Measurements from ENCODE around the gene PHEX. TPM values are rescaled to one million over a fixed set of nuclear protein-coding genes. Genes with fewer than 3 reads are reported as not detected.

The PHEX gene
- 1.4 TPM for total RNA-seq

GRCh38 chrX:22032084-22032483, at the start of gene PHEX:
Gene PHEX, plus strand, starts transcription at chrX:22032325. Its CDS starts 681 bp downstream, at chrX:22033006.

GRCh38 chrX:22272613-22273012, 240.5 kb downstream of the PHEX start, which contains the start of gene CBLL2:
Gene CBLL2, plus strand, starts transcription at chrX:22272913. Its CDS starts 79 bp downstream, at chrX:22272992.

Other genes starting within 250 kb of the PHEX start
- gene MBTPS2, start 192.7 kb upstream of the PHEX start, total RNA-seq = 21.9 TPM
- 1.4 TPM for gene YY2, start 176.3 kb upstream of the PHEX start, total RNA-seq
- 132 TPM for gene SMS, start 91.6 kb upstream of the PHEX start, total RNA-seq
- gene CBLL2, start 240.6 kb downstream of the PHEX start, total RNA-seq = not detected